ENCODE data around the gene SOX1.

The SOX1 gene

DNA sequence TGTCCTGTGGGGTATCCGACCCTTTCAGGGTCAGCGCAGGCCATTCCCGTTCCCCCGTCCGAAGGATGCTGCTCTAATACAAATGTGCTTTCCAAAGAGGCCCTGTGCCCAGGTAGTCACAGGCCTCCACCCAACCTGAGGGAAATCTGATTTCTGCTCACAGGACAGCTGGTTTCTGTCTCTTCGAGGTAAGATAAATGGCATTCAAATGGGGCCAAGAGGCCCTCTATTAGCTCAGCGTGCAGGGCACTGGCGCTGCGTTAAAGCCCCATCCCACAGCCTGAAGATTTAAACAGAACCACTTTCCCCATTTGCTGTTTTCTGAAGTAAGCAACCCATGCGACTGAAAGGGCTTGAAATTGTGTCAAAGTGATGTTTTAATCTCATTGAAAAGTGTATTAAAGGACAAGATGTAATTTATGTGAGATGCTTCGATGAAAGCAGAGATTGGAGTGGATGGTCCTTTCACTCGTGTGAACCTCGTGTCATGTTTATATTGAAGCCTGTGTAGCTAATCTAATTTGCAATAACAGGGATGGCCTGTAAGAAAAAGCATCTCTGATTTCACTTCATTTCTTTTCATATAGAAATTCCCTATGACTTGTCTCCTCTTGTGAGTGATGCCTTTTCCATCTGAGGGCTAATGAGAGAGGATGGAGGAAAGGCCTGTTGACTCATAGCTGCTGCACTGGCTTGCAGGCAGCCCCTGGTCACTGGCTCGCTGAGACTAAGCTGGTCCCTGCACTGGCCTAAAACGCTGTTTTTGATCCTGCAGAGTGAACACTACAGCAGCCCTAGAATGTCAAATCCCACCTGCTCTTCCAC, 7.3 kb upstream of the SOX1 start:
- DNase-seq: no peak

DNA sequence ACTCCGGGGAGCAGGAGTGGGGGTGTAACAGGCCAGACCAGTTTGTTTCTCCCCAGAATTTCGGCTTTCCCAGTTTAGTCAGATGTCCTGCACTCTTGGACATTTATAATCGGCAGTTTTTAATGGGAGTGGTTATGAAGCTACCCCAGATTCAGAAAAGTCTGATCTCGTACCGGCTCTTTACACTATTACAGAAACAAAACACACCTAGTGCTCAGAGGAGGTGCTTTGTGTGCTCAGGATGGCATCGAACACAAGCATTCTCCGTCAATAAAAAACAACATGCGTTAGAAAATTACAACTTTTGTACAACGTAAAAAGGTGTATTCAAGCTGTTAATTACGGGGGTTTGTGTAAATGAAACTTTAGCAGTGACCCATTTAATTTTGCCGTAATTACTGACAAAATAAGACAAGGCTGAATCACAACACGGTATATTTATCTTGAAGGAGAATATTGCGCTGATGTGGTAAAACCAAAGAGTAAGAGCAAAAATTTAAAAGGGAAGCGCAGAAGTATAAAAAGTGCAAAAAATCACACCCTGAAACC, 6.6 kb upstream of the SOX1 start:
- DNase-seq: no peak

DNA sequence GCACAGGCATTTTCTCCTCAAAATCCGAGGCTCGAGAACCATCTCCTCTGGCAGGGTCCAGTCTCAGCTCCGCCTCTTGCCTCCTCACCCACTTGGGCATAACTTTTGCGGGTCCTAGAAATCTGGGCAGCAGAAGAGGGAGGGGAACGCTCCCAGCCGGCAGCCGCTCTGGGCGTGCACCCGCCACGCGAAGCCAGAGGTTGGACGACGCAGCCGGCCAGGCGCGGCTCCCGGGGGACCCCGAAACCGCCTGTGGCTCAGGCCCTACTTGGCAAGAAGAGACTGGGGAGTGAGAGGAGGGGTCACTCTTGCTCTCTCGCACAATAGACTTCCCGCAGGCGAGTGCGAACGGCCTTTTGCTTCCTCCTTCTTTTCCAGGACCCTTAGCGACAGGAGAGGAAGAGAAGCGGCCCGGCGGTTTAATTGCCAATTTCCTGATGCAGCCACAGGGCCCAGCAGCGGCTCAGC, 6.0 kb upstream of the SOX1 start:
- no peak for DNase-seq

DNA sequence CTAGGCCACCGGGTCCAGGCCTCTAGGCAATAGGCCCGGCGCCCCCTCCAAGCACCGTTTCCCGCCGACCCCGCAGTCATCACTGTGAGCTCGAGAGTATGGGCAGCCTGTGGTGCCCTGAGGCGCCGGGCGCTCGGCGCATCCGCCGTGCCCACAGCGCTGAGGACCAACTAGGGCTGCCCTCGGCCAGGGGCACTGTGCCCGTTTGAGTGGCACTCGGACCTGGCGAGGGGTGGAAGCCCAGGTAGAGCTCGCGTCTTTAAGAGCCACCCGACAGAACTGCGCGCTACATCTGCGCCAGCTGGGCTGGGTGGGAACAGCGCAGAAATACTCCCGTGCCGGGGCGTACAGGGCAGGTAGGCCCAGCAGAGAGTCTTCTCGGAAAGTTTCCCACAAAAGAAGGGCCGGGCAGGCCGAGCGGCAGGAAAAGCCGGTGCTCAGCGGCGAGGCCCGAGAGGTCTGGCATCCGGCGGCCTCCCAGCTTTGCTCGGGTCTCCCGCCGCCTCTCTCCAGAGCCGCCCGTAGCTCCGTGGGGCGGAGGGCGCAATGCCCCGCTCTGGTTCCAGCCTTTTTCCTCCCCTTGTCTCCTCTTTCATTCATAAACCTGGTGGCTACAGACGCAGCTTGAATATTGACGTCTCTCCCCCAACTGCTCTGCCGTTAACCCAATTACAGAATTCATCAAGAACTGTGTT, 5.4 kb upstream of the SOX1 start:
- DNase-seq: no peak

DNA sequence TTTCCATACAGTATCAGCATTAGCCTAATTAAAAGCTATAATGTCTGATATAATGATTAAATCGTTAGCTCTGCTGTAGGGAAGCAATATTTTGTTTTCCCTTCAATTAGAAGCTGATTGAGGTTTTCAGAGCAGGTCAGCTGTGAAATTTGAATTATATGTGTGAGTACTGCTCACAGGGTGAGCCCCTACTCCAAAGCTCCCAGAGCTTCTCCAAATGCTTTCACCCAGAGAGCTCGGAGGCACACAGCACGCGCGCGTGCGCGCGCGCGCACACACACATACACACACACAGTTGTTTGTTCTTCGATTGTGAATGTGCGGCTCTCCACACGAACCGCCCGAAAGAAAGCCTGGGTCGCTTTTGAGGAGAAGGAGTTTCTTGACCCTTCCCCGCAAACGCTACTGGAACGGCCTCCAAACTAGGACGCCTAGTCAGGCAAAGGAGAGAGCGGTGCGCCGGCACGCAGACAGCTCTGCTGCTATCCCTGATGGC, 4.8 kb upstream of the SOX1 start:
- no peak for DNase-seq

DNA sequence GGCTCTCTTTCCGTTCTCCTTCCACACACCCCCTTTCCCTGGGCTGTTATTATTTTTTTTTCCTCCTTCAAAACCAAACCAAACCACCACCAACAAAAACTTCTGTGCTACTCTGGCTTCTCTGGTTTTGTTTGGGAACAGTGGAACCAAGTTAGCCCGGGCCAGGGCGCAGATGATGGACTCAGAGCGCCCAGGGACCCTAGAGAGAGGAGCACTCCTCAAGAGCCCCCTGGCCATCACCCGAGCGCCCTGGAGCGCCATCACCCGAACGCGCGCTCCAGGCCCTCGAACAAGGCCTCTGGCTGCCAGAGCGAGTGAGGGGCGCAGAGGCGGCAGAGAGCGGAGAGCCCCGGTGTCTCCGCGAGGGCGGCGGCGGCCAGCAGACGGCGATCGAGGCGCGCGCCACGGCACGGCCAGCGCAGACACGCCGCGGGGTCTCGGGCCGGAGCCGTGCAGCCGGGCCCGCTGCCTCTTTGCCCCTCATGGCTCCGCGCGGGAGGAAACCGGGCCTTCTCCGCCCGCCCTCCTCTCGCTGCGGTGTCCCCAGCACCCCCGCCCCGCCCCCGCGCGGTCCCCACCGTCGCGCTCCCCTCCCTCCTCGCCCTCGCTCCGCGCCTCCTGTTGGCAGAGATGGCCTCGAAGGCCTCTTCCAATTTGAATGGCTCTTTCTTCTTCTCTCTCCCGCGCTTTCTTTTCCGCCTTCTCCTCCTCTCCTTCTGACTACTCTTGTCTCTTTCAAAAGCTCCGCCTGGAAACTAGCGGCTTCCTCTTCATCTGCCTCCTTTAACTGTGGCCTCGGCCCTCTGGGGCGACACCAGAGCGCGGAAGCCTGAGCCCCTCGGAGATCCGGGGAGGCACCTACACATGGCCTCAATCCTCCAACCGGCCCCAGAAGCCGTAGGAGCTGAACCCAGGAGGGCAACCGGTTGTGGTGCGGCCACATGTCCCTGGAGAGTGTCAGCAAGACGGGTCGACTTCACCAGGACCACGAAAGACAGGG, 4.1 kb upstream of the SOX1 start:
- no peak for DNase-seq

DNA sequence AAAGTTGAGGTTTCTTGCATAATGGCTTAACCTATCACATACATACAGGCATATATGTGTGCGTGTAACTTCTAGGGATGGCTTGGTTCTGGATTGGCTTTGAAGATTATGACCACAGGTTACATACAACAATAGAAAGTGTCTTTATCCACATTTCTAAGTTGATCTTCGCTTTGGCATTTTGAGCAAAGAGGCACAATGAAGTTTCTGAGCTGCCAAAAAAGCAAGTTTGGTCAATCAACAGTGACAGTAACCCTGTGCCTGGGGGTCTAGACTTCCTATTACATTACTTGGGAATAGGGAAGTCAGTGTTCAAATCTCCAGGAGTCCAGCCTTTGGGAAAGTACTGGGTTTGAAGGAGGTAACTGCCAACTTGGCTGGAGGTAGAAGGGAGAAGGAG, 3.1 kb upstream of the SOX1 start:
- no peak for DNase-seq

- DNase-seq: no peak
These were observed 2.7 kb upstream of the SOX1 start for GRCh38 chr13:112064222-112064621.

- DNase-seq: no peak
These were observed 1.5 kb upstream of the SOX1 start for GRCh38 chr13:112065521-112065866.

DNA sequence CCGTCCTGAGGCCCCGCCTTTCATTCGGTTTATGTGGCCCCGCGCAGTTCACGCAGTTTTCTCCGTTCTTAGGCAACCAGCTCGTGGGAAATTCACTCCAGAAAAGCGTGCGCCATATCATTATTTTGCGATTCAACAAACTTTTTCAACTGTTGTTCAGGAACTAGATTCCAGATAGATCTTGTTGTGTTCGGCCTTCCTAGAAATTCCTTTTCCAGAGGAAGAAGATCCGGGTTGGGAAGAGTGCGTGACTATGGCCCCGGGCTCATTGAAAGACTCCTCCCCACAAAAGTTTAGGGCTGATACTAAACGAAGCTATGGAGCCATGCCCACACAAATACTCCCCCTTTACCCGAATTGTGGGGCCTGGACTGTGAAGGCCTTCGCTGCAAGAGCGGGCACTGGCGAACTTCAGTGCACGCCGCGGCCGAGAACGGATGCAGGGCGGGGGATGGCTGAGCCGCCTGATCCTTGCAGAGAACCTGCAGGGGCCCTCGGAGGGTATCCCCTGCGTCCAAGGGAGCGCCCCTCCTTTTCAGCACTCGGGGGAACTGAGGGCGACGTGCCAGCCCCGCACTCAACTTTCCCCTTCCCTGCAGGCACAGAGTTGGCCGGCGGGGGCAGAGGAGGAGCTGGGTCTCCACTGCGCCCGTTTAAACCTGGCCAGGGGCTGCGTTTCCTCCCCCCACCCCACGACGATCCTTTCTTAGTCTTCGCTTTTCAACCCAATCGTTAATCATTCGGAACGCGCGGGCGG, 904 bp upstream of the SOX1 start:
- DNase-seq: no peak

DNA sequence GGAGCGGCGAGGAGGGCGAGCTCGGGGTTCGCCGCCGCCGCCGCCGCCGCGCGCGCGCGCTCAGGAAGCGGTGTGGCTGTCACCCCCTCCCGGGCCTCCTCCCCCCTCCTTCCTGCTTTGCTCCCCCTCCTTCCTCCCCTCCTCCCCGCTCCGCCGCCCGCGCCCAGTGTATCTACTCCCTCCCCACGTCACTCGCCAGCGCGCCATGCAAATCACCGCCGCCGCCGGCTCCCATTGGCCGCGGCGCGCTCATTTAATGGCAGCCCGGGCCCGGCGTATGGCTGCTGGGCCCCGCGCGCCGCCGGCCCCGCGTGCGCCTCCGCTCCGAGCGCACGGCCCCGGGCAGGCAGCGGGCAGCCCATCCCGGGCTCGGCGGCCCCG, 335 bp upstream of the SOX1 start:
- DNase-seq: peak; percentile 57

- DNase-seq: no peak
These were observed 1.1 kb downstream of the SOX1 start for GRCh38 chr13:112067871-112068539.

GRCh38 chr13:112068540-112069060, 1.7 kb downstream of the SOX1 start:
- DNase-seq: no peak

GRCh38 chr13:112069061-112069844, 2.3 kb downstream of the SOX1 start:
- no peak for DNase-seq

DNA sequence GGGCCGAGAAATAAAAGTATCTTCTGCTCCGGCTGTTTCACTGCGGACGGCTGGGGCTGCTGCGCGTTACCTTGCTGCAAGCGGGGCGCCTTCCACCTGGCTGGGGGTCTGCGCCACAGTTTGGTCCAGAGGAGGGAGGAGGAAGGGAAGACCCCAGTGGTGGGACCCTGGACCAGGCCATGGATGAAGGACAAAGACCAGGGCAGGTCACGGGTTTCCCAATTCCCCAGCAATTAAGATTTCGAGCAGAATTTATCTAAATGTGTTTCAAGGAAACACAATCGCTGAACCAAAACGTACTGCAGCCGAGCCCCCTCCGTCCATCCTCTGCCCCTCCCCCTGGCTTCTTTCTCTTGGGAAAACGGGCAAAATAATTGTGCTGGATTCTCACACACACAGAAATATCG, 2.9 kb downstream of the SOX1 start:
- DNase-seq: no peak

DNA sequence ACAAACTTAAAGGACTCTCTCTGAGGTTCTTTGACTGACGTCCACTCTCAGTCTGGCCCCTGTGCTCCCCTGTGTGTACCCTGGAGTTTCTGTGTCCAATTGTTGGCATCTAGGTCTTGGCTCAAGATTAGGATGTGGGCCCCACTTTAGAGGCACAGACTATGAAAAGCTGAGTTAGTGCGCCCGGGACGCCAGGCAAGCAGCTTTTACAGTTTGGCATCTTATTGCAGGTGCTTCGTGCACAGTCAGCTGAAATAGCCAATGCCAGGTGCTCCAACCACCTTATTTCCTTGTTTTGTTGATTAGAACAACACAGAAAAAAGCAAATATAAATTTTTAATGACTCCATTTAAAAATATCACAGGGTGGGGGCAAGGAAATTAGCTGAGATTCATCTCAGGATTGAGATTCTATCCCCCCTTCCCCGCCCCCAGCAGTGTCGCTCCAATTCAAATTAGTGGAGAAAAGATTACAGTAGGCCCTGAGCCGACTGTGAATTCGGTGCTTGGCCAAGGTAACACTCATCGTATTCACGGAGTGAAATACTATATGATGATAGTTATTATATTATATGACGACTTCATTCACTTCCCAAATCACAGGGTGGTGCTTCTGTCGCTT, 4.3 kb downstream of the SOX1 start:
- DNase-seq: no peak

DNA sequence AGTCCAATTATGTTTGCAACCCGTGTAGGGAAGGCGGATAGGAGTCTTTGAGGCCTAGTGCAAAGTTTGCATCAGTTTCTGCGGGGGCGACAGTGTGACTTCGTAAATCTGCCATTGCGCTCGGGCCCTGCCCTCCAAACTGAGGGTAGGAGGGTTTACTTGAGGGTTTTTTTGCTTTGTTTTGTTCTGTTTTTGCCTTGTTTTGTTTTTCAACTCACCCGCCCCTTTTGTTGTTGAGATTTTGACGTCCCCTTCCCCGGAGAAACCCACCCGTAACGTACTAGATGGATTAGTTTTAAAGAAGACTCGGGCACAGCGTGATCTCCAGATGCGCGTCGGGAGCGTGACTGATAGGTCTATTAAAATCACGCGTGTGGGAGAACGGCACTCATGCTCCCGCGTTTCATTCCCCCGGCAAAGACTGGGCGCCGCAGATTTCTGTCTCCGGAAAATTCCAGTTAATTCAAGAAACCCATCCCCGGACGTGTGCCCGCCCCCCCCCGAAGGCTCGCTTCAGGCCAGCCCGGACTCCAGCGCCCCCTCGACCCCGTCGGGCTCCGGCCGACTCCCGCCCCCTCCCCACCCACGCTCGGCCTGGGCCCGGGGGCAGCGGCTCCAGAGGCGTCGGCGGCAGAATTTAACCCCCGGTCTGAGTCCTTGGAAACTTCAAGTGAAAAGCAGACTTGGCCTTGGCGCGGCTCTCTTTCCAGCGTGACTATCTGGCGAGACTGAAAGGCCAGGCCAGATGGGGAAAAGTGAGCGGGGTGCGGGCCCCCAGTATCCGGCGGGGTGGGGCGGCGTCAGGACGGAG, 5.0 kb downstream of the SOX1 start:
- no peak for DNase-seq

GRCh38 chr13:112072534-112073244, 5.7 kb downstream of the SOX1 start:
- no peak for DNase-seq
